B cell (primary cell): ENCODE data around the gene FAM234A. TPM values are rescaled to one million over a fixed set of nuclear protein-coding genes. Genes with fewer than 3 reads are reported as not detected.

Experiments
- ATAC-seq: fragments of 200-7000 bp; cut with Tn5 transposase; one replicate; pipeline ENCODE4 v1.10.0; 2021; ENCODE audit warnings: low read depth, mild to moderate bottlenecking, moderate number of reproducible peaks, moderate library complexity
- CTCF ChIA-PET: fragments of 350-600 bp; sonication (Branson Sonifier 250); formaldehyde crosslinking; loops from one replicate; lab custom pipeline; 2021; ENCODE audit warnings: antibody characterized with exemption, inconsistent platforms; lab: Charles Lee
- POLR2A ChIA-PET: fragments of 350-600 bp; sonication (Branson Sonifier 250); formaldehyde crosslinking; loops from one replicate; lab custom pipeline; 2021; ENCODE audit warnings: antibody characterized with exemption; lab: Charles Lee
- DNase-seq: peaks from one replicate; pipeline ENCODE4 v3.0.0; 2013
- H2AFZ ChIP-seq: 2 replicates; pipeline ENCODE4 v1.6.1; 2012; ENCODE audit warnings: mild to moderate bottlenecking, low read depth, low read length; ENCODE audit not compliant: insufficient read depth, poor library complexity, severe bottlenecking
- H3K27ac ChIP-seq, 2 donors: 1 replicate in 1 of 2; 2 replicates in 1 of 2; pipeline ENCODE4 v1.5.1; 2012 to 2013; ENCODE audit warnings: low read length in 2 of 2, mild to moderate bottlenecking in 2 of 2, moderate library complexity in 1 of 2
- H3K27me3 ChIP-seq, 4 experiments: fragments of 200-600 bp in 1 of 4; sonication (generic) in 1 of 4; replicated peaks in 1 of 4; 1 replicate in 2 of 4; 2 replicates in 2 of 4; pipeline versions ENCODE4 v1.6.1 to v1.7.0; 2013 to 2016; ENCODE audit warnings: low read length in 3 of 4, mild to moderate bottlenecking in 2 of 4, mixed read lengths in 1 of 4, moderate library complexity in 1 of 4; ENCODE audit not compliant: insufficient read depth in 4 of 4, control insufficient read depth in 3 of 4; ENCODE audit errors: control extremely low read depth in 1 of 4
- H3K36me3 ChIP-seq, 2 experiments: replicated peaks in 1 of 2; 1 replicate in 1 of 2; 2 replicates in 1 of 2; pipeline versions ENCODE4 v1.6.1 to v1.7.1; 2013; ENCODE audit warnings: low read length in 1 of 2; ENCODE audit not compliant: insufficient read depth in 2 of 2, control insufficient read depth in 1 of 2; ENCODE audit errors: control extremely low read depth in 1 of 2, extremely low read depth in 1 of 2
- H3K4me1 ChIP-seq, 2 donors: fragments of 200-600 bp in 1 of 2; sonication (generic) in 1 of 2; 1 replicate in 1 of 2; 2 replicates in 1 of 2; pipeline versions ENCODE4 v1.5.1 to v1.6.1; 2013 to 2017; ENCODE audit warnings: low read length in 2 of 2; ENCODE audit not compliant: control insufficient read depth in 2 of 2, insufficient read depth in 2 of 2
- H3K4me2 ChIP-seq: replicated peaks from 2 replicates; pipeline ENCODE3; 2012; ENCODE audit warnings: mild to moderate bottlenecking, low read depth, low read length; ENCODE audit not compliant: poor library complexity, severe bottlenecking
- H3K4me3 ChIP-seq, 5 experiments: fragments of 200-600 bp in 1 of 5; sonication (generic) in 1 of 5; 1 replicate in 3 of 5; 2 replicates in 2 of 5; pipeline versions ENCODE4 v1.5.1 to v1.7.0; 2011 to 2016; ENCODE audit warnings: low read length in 4 of 5, mild to moderate bottlenecking in 4 of 5, low read depth in 2 of 5, control low read depth in 1 of 5, moderate library complexity in 1 of 5; ENCODE audit not compliant: insufficient read depth in 1 of 5; ENCODE audit errors: control extremely low read depth in 1 of 5, extremely low read depth in 1 of 5
- H3K79me2 ChIP-seq: fragments of 200-600 bp; sonication (generic); one replicate; pipeline ENCODE4 v1.6.0; 2016; ENCODE audit warnings: low read length; ENCODE audit not compliant: control insufficient read depth, insufficient read depth
- H3K9ac ChIP-seq: fragments of 200-600 bp; sonication (generic); 2 replicates; pipeline ENCODE4 v1.6.1; 2017; ENCODE audit warnings: mild to moderate bottlenecking, low read length, moderate library complexity
- H3K9me3 ChIP-seq, 3 donors: one replicate each; pipeline versions ENCODE4 v1.6.1 to v1.7.1; 2013; ENCODE audit warnings: low read length in 2 of 3; ENCODE audit not compliant: control insufficient read depth in 2 of 3, insufficient read depth in 1 of 3; ENCODE audit errors: control extremely low read depth in 1 of 3
- H4K20me1 ChIP-seq: 2 replicates; pipeline ENCODE4 v1.6.0; 2012; ENCODE audit warnings: mild to moderate bottlenecking, low read length; ENCODE audit not compliant: insufficient read depth, control insufficient read depth, poor library complexity, severe bottlenecking
- H3K27ac Mint-ChIP-seq: one replicate; pipeline ENCODE4 v1.8.0; 2021; ENCODE audit warnings: mixed read lengths
- H3K27me3 Mint-ChIP-seq: one replicate; pipeline ENCODE4 v1.8.0; 2021; ENCODE audit warnings: mixed read lengths
- H3K4me1 Mint-ChIP-seq: one replicate; pipeline ENCODE4 v1.8.0; 2021; ENCODE audit warnings: mixed read lengths
- H3K4me3 Mint-ChIP-seq: one replicate; pipeline ENCODE4 v1.8.0; 2021; ENCODE audit warnings: mixed read lengths
- H3K9me3 Mint-ChIP-seq: one replicate; pipeline ENCODE4 v1.8.0; 2022; ENCODE audit warnings: mixed read lengths; ENCODE audit not compliant: insufficient read depth
- CTCF ChIP-seq: fragments of 200-600 bp; IDR thresholded peaks from one replicate; pipeline ENCODE4 v1.8.0; 2022; ENCODE audit warnings: antibody characterized with exemption, mild to moderate bottlenecking
- EZH2 ChIP-seq: IDR thresholded peaks from 2 replicates; pipeline ENCODE4 v1.6.1; 2012; ENCODE audit warnings: borderline replicate concordance, low read depth, mild to moderate bottlenecking, moderate library complexity, low read length; ENCODE audit not compliant: insufficient read depth, poor library complexity, severe bottlenecking
- WGBS: methylation state at CpG from one replicate; pipeline ENCODE4 v1.1.5; 2013; ENCODE audit warnings: missing lambda C conversion rate; ENCODE audit not compliant: insufficient coverage; 5-methylcytosine and 5-hydroxymethylcytosine counted together
- intact Hi-C: fragments of 100-400 bp; cut with micrococcal nuclease; formaldehyde crosslinking; loops from one replicate; pipeline ENCODE4 v1.10.0; 2022
- polyA plus RNA-seq: library from polyadenylated mRNA; depleted of rRNA; stranded (reverse); fragments of >200 nt; gene quantifications from 2 replicates; pipeline ENCODE4 v1.2.3, GENCODE V29; 2012
- total RNA-seq, 2 donors: library from RNA; stranded (reverse); fragments of 120-200 nt in 1 of 2; gene quantifications; 1 replicate in 1 of 2; 2 replicates in 1 of 2; pipeline versions ENCODE4 v1.2.3 to v1.2.4, GENCODE V29; 2013 to 2022

FAM234A gene
- total and polyA plus RNA-seq, 2 donors (not counting 1 experiment from before 2014, with no cell fraction given): 35.1 to 42.9 TPM

- H3K4me1 Mint-ChIP-seq: no peaks in the 10 kb centered on the region
- Histone ChIP-seq H3K27me3 (no peaks in the 10 kb centered on the region), H3K79me2 (no peaks in the 10 kb centered on the region), H3K4me2 (no peak overlapping the region), H3K9ac (no peak overlapping the region), H4K20me1 (no peaks in the 10 kb centered on the region), H3K27ac (no peak overlapping the region), H2AFZ (no peak overlapping the region), H3K4me3 (no peak overlapping the region), H3K36me3 (peaks cover 0 to 37% of the 10 kb centered on the region in 2 experiments), H3K4me1 (no peaks in the 10 kb centered on the region), H3K9me3 (no peaks in the 10 kb centered on the region)
- no peaks in the 10 kb centered on the region for H3K27me3 Mint-ChIP-seq
- H3K27ac Mint-ChIP-seq: no peak overlapping the region
- H3K9me3 Mint-ChIP-seq: no peaks in the 10 kb centered on the region
- ChIA-PET POLR2A (no interaction called here), CTCF (interaction anchor here (0.6 kb wide), 1 partner anchor 91 kb away, joined by 3 read pairs; no protein-coding TSS in a partner anchor)
- no peak overlapping the region for H3K4me3 Mint-ChIP-seq
- DNase-seq: no peak
- intact Hi-C loops: no loop called here
- WGBS: 97% methylated on average over 27 of the region's 29 CpGs
- no peak for TF ChIP-seq EZH2
- no peak for TF ChIP-seq CTCF
- ATAC-seq: no peak
These were observed 27.6 kb downstream of the FAM234A start for GRCh38 chr16:262121-262745.

- no peak for DNase-seq
- H3K27ac Mint-ChIP-seq: no peak overlapping the region
- no peak overlapping the region for H3K27ac ChIP-seq
- whole genome bisulfite sequencing: 98% methylated on average over 32 of the region's 35 CpGs
- no peak for TF ChIP-seq EZH2
- H3K4me3 Mint-ChIP-seq: no peak overlapping the region
- H3K27me3 Mint-ChIP-seq: no peaks in the 10 kb centered on the region
- H3K4me1 Mint-ChIP-seq: no peaks in the 10 kb centered on the region
- intact Hi-C loops: no loop called here
- no peaks in the 10 kb centered on the region for H3K9me3 ChIP-seq
- no peaks in the 10 kb centered on the region for H3K27me3 ChIP-seq
- no peaks in the 10 kb centered on the region for H4K20me1 ChIP-seq
- H3K4me3 ChIP-seq: no peak overlapping the region
- H3K79me2 ChIP-seq: no peaks in the 10 kb centered on the region
- POLR2A ChIA-PET: no interaction called here
- CTCF ChIA-PET: no interaction called here
- peaks cover 0 to 37% of the 10 kb centered on the region in 2 experiments for H3K36me3 ChIP-seq
- no peaks in the 10 kb centered on the region for H3K9me3 Mint-ChIP-seq
- no peak overlapping the region for H2AFZ ChIP-seq
- no peak overlapping the region for H3K4me2 ChIP-seq
- H3K9ac ChIP-seq: no peak overlapping the region
- ATAC-seq: no peak
- H3K4me1 ChIP-seq: no peaks in the 10 kb centered on the region
These were observed 28.7 kb downstream of the FAM234A start for GRCh38 chr16:263182-263774.
